K562 (cell line): ENCODE data around the gene UBTD1.

Experiments used
- ATF1 ChIP-seq, 2 experiments: fragments of 450-650 bp in 1 of 2; IDR thresholded peaks; 2 replicates each; pipeline ENCODE4 v1.6.1; 2016; ENCODE audit warnings: missing compliant biosample characterization in 1 of 2, missing genetic modification characterization in 1 of 2
- RBFOX2 ChIP-seq: fragments of 200-400 bp; formaldehyde crosslinking; IDR thresholded peaks from 2 replicates; pipeline ENCODE4 v1.6.1; 2017; ENCODE audit warnings: low read depth, mild to moderate bottlenecking, low read length, moderate library complexity
- TF ChIP-seq, protein P1 (sequence below): fragments of 200-800 bp; sonication (Bioruptor generic); IDR thresholded peaks from 2 replicates; pipeline ENCODE4 v1.6.1; 2017; ENCODE audit warnings: missing genetic modification characterization, missing compliant biosample characterization
- TF ChIP-seq, protein P2 (sequence below), 3 experiments: IDR thresholded peaks in 2 of 3; conservative IDR thresholded peaks in 1 of 3; 2 replicates each; pipeline ENCODE4 v1.5.1; 2011 to 2012; ENCODE audit warnings: low read length in 3 of 3, mild to moderate bottlenecking in 3 of 3, control low read depth in 2 of 3, improper control_type of control experiment in 1 of 3, inconsistent platforms in 1 of 3, low read depth in 1 of 3, mixed read lengths in 1 of 3, moderate library complexity in 1 of 3; ENCODE audit not compliant: insufficient read depth in 2 of 3

GRCh38 chr10:97518301-97519043 lies 19.7 kb downstream of the UBTD1 start:
- TF ChIP-seq RBFOX2 = no peak
- TF ChIP-seq, protein P1, sequence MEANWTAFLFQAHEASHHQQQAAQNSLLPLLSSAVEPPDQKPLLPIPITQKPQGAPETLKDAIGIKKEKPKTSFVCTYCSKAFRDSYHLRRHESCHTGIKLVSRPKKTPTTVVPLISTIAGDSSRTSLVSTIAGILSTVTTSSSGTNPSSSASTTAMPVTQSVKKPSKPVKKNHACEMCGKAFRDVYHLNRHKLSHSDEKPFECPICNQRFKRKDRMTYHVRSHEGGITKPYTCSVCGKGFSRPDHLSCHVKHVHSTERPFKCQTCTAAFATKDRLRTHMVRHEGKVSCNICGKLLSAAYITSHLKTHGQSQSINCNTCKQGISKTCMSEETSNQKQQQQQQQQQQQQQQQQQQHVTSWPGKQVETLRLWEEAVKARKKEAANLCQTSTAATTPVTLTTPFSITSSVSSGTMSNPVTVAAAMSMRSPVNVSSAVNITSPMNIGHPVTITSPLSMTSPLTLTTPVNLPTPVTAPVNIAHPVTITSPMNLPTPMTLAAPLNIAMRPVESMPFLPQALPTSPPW = no peak
- no peak for TF ChIP-seq ATF1 (CRISPR knock-in tag; IDR thresholded peaks at IDR 0.05)
- TF ChIP-seq ATF1 (tag; IDR thresholded peaks at IDR 0.05) = no peak
- TF ChIP-seq, protein P2, sequence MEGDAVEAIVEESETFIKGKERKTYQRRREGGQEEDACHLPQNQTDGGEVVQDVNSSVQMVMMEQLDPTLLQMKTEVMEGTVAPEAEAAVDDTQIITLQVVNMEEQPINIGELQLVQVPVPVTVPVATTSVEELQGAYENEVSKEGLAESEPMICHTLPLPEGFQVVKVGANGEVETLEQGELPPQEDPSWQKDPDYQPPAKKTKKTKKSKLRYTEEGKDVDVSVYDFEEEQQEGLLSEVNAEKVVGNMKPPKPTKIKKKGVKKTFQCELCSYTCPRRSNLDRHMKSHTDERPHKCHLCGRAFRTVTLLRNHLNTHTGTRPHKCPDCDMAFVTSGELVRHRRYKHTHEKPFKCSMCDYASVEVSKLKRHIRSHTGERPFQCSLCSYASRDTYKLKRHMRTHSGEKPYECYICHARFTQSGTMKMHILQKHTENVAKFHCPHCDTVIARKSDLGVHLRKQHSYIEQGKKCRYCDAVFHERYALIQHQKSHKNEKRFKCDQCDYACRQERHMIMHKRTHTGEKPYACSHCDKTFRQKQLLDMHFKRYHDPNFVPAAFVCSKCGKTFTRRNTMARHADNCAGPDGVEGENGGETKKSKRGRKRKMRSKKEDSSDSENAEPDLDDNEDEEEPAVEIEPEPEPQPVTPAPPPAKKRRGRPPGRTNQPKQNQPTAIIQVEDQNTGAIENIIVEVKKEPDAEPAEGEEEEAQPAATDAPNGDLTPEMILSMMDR (IDR thresholded peaks at IDR 0.05 in 2 of 3, conservative IDR thresholded peaks at IDR 0.05 in 1 of 3; ENCODE audit: insufficient read depth in 2 of 3, low read depth in 1 of 3, low read length in 3 of 3) = no peak
